Endothelial cell of umbilical vein (primary cell): ENCODE data around the gene OAS2. TPM values are rescaled to one million over a fixed set of nuclear protein-coding genes. Genes with fewer than 3 reads are reported as not detected.

Experiments used
- BruUV-seq: library from RNA; stranded (reverse); fragments of 400-500 nt; replicated peaks from 2 replicates; lab custom pipeline; 2021; lab: Mats Ljungman, UMichigan
- CTCF ChIA-PET: fragments of 300-600, 350-600 bp; sonication (Branson Sonifier 250); formaldehyde crosslinking; loops from one replicate; lab custom pipeline; 2021; ENCODE audit warnings: antibody characterized with exemption, inconsistent platforms; lab: Charles Lee
- POLR2A ChIA-PET: fragments of 300-600, 350-600 bp; sonication (Branson Sonifier 250); formaldehyde crosslinking; loops from one replicate; lab custom pipeline; 2021; ENCODE audit warnings: antibody characterized with exemption, inconsistent platforms; lab: Charles Lee
- DNase-seq: peaks from one replicate; pipeline ENCODE4 v3.0.0-alpha.2; 2011; ENCODE audit warnings: low read depth, low spot score
- FAIRE-seq: peaks from 2 replicates; lab custom pipeline; 2011; peaks lifted over from hg19 to GRCh38; lab: Jason Lieb, UNC
- H2AFZ ChIP-seq: 2 replicates; pipeline ENCODE4 v1.6.0; 2012; ENCODE audit warnings: low read depth, low read length, control low read depth, inconsistent platforms
- H3K27ac ChIP-seq: 2 replicates; pipeline ENCODE4 v1.5.1; 2011; ENCODE audit warnings: low read depth, mild to moderate bottlenecking, control low read depth, low read length, moderate library complexity; ENCODE audit not compliant: insufficient read depth
- H3K27me3 ChIP-seq, 2 experiments: 2 replicates each; pipeline versions ENCODE4 v1.6.0 to v1.6.1; 2011; ENCODE audit warnings: low read length in 2 of 2, mixed read lengths in 1 of 2; ENCODE audit not compliant: control insufficient read depth in 2 of 2, insufficient read depth in 2 of 2
- H3K36me3 ChIP-seq, 2 experiments: 2 replicates in 1 of 2; 3 replicates in 1 of 2; pipeline ENCODE4 v1.5.1; 2011; ENCODE audit warnings: low read length in 2 of 2, mild to moderate bottlenecking in 1 of 2, moderate library complexity in 1 of 2; ENCODE audit not compliant: control insufficient read depth in 2 of 2, insufficient read depth in 2 of 2; ENCODE audit errors: extremely low read depth in 1 of 2
- H3K4me1 ChIP-seq: 3 replicates; pipeline ENCODE4 v1.5.1; 2011; ENCODE audit warnings: mild to moderate bottlenecking, low read length; ENCODE audit not compliant: control insufficient read depth, insufficient read depth; ENCODE audit errors: extremely low read depth
- H3K4me2 ChIP-seq: 2 replicates; pipeline ENCODE4 v1.6.1; 2011; ENCODE audit warnings: low read length, control low read depth, mixed read lengths; ENCODE audit not compliant: insufficient read depth
- H3K4me3 ChIP-seq, 3 experiments: fragments of 200-600 bp in 1 of 3; sonication (generic), shearing (Covaris generic) in 1 of 3; replicated peaks in 1 of 3; 2 replicates each; pipeline ENCODE4 v1.5.1; 2011 to 2016; ENCODE audit warnings: control low read depth in 3 of 3, low read length in 3 of 3, mild to moderate bottlenecking in 2 of 3, inconsistent platforms in 1 of 3, low read depth in 1 of 3, moderate library complexity in 1 of 3; ENCODE audit not compliant: insufficient read depth in 1 of 3
- H3K79me2 ChIP-seq: 2 replicates; pipeline ENCODE4 v1.6.0; 2012; ENCODE audit warnings: low read length, inconsistent platforms; ENCODE audit not compliant: control insufficient read depth, insufficient read depth
- H3K9ac ChIP-seq: replicated peaks from 2 replicates; pipeline ENCODE3; 2011; ENCODE audit warnings: low read length, control low read depth; ENCODE audit not compliant: insufficient read depth; ENCODE audit errors: extremely low read depth
- H3K9me1 ChIP-seq: replicated peaks from 3 replicates; pipeline ENCODE4 v1.6.0; 2011; ENCODE audit warnings: mild to moderate bottlenecking, low read length; ENCODE audit not compliant: control insufficient read depth, insufficient read depth; ENCODE audit errors: extremely low read depth
- H3K9me3 ChIP-seq: replicated peaks from 2 replicates; pipeline ENCODE4 v1.5.1; 2012; ENCODE audit warnings: low read length, inconsistent platforms; ENCODE audit not compliant: control insufficient read depth, insufficient read depth
- H4K20me1 ChIP-seq: replicated peaks from 2 replicates; pipeline ENCODE3; 2011; ENCODE audit warnings: mild to moderate bottlenecking, low read length; ENCODE audit not compliant: control insufficient read depth, insufficient read depth; ENCODE audit errors: extremely low read depth
- FOS ChIP-seq: IDR thresholded peaks from 2 replicates; pipeline ENCODE4 v1.6.1; 2011; ENCODE audit warnings: mild to moderate bottlenecking, low read length, moderate library complexity, borderline replicate concordance; ENCODE audit not compliant: insufficient read depth
- JUN ChIP-seq: IDR thresholded peaks from 2 replicates; pipeline ENCODE4 v1.6.1; 2011; ENCODE audit warnings: borderline replicate concordance, low read depth; ENCODE audit not compliant: insufficient read length, insufficient read depth
- MYC ChIP-seq: IDR thresholded peaks from one replicate; pipeline ENCODE4 v1.6.1; 2011; ENCODE audit warnings: mild to moderate bottlenecking, low read depth, low read length
- dilution Hi-C: fragments of 300-500 bp; cut with MboI; formaldehyde crosslinking; loops from one replicate; pipeline ENCODE4 v1.15.0; 2019; ENCODE audit warnings: low sequenced_read_pairs; ENCODE audit not compliant: extremely low pct_ligation_motif_present
- intact Hi-C: fragments of 100-400 bp; cut with micrococcal nuclease; formaldehyde crosslinking; loops from one replicate; pipeline ENCODE4 v1.10.0; 2022
- polyA plus RNA-seq, 4 experiments: library from polyadenylated mRNA; depleted of rRNA in 3 of 4; stranded (reverse) in 3 of 4; unstranded in 1 of 4; fragments of >200 nt; gene quantifications; 2 replicates each; pipeline versions ENCODE4 v1.2.1 to v1.2.3, GENCODE V29; 2011 to 2012; ENCODE audit warnings: missing spikeins in 1 of 4
- total RNA-seq: library from RNA; stranded (reverse); gene quantifications from 2 replicates; pipeline ENCODE4 v1.2.3, GENCODE V29; 2021

Gene OAS2
- total and polyA plus RNA-seq, 2 donors (not counting 3 experiments of a cell fraction or from before 2014, with no cell fraction given), result 1.3 to 3.1 TPM

DNA sequence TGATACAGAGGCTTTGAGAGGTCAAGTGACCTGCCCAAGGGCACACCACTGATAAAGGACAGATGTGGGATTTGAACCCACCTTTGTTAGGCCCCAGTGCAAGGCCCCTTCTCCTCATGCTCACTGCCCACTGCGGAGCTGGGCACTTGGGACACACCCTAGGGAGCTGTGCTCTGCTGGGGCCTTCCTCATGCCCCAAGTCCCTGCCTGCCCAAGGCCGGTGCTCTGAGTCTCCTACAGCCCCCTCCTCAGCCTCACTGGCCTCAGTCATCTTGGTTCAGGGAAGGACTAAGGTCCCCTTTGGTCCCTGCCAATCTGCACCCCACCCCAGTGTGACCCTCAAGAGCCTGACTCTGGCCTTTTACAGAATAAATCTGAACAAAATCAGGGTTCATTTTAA lies 48.0 kb upstream of the OAS2 start:
- POLR2A ChIA-PET, result no interaction called here
- BruUV-seq, result no TSS peak
- no peaks in the 10 kb centered on the region for H3K4me1 ChIP-seq
- H4K20me1 ChIP-seq, result no peaks in the 10 kb centered on the region
- CTCF ChIA-PET, result interaction anchor here (0.6 to 3.0 kb wide), 2 partner anchors 30 to 348 kb away, joined by 3 to 12 read pairs; no protein-coding TSS in a partner anchor
- H3K4me3 ChIP-seq, result no peak overlapping the region
- H3K36me3 ChIP-seq, result no peaks in the 10 kb centered on the region
- no peak for FAIRE-seq
- H3K4me2 ChIP-seq, result no peak overlapping the region
- H3K9ac ChIP-seq, result no peak overlapping the region
- H3K27ac ChIP-seq, result no peak overlapping the region
- intact Hi-C loops, result no loop called here
- H2AFZ ChIP-seq, result no peak overlapping the region
- H3K9me1 ChIP-seq, result no peaks in the 10 kb centered on the region
- no peaks in the 10 kb centered on the region for H3K79me2 ChIP-seq
- no peaks in the 10 kb centered on the region for H3K9me3 ChIP-seq
- no peak for TF ChIP-seq MYC
- peaks cover 0 to 1% of the 10 kb centered on the region in 2 experiments for H3K27me3 ChIP-seq
- DNase-seq, result no peak
- dilution Hi-C loops, result no loop called here

DNA sequence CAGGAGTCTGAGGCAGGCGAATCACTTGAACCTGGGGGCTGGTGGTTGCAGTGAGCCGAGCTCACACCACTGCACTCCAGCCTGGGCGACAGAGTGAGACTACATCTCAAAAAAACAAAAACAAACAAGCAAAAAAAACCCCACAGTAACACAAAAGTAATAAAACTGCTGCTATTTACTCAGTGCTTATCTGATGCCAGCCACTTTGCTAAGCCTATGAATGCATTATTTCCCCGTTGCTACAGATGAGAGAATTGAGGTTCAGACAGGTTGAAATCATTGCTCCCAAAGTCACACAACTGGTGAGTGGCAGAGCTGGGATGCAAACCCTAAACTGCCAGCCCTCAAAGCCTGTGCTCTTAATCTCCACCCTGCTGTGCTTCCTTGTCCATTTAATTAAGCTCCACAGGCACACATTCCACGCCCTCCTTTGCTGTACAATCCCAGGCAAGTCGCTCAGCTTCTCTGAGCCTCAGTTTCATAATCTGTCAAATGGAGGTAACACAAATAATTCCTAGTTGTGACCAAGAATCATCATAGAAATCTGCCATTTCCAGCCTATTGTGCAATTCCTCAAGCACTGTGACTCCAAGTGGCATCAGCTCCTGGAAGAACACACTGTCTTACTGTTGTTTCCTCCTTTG lies 45.7 kb upstream of the OAS2 start:
- BruUV-seq, result no TSS peak
- DNase-seq (no peak), FAIRE-seq (no peak)
- no peaks in the 10 kb centered on the region for H3K4me1 ChIP-seq
- no peaks in the 10 kb centered on the region for H3K79me2 ChIP-seq
- TF ChIP-seq FOS, result no peak
- no peak for TF ChIP-seq JUN
- intact Hi-C loops (no loop called here), dilution Hi-C loops (no loop called here)
- H3K9me3 ChIP-seq, result no peaks in the 10 kb centered on the region
- no peak overlapping the region for H3K4me3 ChIP-seq
- ChIA-PET POLR2A (no interaction called here), CTCF (interaction anchor here (1.3 to 3.0 kb wide), 3 partner anchors 32 to 61 kb away, joined by 3 to 12 read pairs (median 7); no protein-coding TSS in a partner anchor)
- no peaks in the 10 kb centered on the region for H3K36me3 ChIP-seq
- no peak overlapping the region for H3K9ac ChIP-seq
- H3K27me3 ChIP-seq, result peaks cover 0 to 1% of the 10 kb centered on the region in 2 experiments
- H4K20me1 ChIP-seq, result no peaks in the 10 kb centered on the region
- H3K27ac ChIP-seq, result no peak overlapping the region
- no peaks in the 10 kb centered on the region for H3K9me1 ChIP-seq
- no peak overlapping the region for H3K4me2 ChIP-seq
- no peak overlapping the region for H2AFZ ChIP-seq
